ENCODE results near the gene PITPNC1.
"Not testable (repeated sequence)": the region's sequence is repeated elsewhere in the genome, so short reads cannot be mapped to it uniquely, and the experiment has no call there.

PITPNC1 gene

GRCh38 chr17:67392111-67392510 lies 15.0 kb downstream of the PITPNC1 start:
- in situ Hi-C loops (cut with MboI; ENCODE audit: low sequenced_read_pairs), result no loop called here

- in situ Hi-C loops (cut with MboI; ENCODE audit: low sequenced_read_pairs), result no loop called here
Observed at GRCh38 chr17:67393809-67394397, 16.8 kb downstream of the PITPNC1 start.

- in situ Hi-C loops (cut with MboI; ENCODE audit: low sequenced_read_pairs), result no loop called here
Observed at GRCh38 chr17:67399676-67400075, 22.6 kb downstream of the PITPNC1 start.

GRCh38 chr17:67400193-67400592 lies 23.1 kb downstream of the PITPNC1 start:
- in situ Hi-C loops (cut with MboI; ENCODE audit: low sequenced_read_pairs), result no loop called here

GRCh38 chr17:67401106-67401505 lies 24.0 kb downstream of the PITPNC1 start:
- in situ Hi-C loops (cut with MboI; ENCODE audit: low sequenced_read_pairs), result no loop called here

DNA sequence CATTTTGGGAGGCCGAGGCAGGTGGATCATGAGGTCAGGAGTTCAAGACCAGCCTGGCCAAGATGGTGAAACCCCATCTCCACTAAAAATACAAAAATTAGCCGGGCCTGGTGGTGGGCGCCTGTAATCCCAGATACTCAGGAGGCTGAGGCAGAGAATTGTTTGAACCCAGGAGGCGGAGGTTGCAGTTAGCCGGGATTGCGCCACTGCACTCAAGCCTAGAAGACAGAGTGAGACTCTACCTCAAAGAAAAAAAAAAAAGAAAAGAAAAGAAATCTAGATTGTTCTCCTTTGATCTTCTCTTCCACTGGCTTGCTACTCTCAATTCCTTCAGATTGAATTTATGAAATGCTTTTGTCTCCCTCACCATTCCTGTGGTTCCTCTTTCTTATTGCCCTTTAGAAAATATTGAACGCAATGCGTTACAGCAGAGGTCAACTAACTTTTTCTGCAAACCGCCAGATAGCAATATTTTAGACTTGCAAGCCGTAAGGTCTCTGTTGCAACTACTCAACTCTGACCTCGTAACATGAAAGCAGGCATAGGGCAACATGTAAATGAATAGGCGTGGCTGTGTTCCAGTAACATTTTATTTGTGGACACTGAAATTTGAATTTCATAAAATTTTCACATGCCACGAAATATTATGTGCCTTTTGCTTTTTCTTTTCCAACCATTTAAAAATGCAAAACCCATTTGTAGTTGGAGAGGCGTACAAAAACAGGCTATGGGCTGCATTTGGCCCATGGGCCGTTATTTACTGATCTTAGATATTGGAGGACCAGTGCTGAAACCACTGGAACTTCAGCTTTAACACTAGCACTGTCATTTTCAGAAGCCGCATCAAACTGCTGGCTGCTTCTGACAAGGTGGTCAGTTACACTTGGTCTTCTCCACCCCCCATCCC lies 24.8 kb downstream of the PITPNC1 start:
- in situ Hi-C loops (cut with MboI; ENCODE audit: low sequenced_read_pairs), result no loop called here

- in situ Hi-C loops (cut with MboI; ENCODE audit: low sequenced_read_pairs), result no loop called here
Observed at GRCh38 chr17:67403065-67403464, 26.0 kb downstream of the PITPNC1 start.

- in situ Hi-C loops (cut with MboI; ENCODE audit: low sequenced_read_pairs), result no loop called here
Observed at GRCh38 chr17:67403483-67403882, 26.4 kb downstream of the PITPNC1 start.

DNA sequence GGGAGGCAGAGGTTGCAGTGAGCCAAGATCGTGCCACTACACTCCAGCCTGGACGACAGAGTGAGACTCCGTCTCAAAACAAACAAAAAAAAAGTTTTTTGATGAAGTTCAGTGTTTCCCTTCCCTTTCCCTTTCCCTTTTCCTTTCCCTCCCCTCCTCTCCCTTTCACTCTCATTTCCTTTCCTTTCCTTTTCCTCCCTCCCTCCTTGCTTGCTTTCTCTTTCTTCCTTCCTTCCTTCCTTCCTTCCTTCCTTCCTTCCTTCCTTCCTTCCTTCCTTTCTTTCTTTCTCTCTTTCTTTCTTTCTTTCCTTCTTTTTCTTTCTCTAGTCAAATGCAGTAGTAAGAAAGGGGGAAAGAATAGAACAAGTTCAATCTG lies 31.4 kb downstream of the PITPNC1 start:
- in situ Hi-C loops (cut with MboI; ENCODE audit: low sequenced_read_pairs), result not testable (repeated sequence)

DNA sequence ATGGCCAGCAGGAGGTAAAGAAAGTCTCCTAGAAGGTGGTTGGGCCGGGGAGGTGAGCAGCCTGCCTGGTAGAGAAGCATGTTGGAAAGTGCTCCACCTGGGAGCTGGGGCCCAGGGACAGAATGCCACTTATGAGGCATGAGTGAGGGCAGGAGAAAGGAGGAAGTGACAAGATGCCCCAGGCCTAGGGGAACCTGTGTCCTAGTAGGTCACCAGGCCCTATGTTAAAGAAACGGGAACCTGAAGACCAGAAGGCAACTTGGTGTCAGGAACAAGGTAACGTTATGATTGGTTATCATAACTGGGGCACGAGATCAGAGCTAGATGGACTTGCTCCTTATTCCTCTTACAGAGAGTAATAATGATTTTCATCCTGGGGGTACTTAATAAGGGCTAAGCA lies 34.3 kb downstream of the PITPNC1 start:
- in situ Hi-C loops (cut with MboI; ENCODE audit: low sequenced_read_pairs), result no loop called here

GRCh38 chr17:67412032-67412431 lies 35.0 kb downstream of the PITPNC1 start:
- in situ Hi-C loops (cut with MboI; ENCODE audit: low sequenced_read_pairs), result no loop called here

DNA sequence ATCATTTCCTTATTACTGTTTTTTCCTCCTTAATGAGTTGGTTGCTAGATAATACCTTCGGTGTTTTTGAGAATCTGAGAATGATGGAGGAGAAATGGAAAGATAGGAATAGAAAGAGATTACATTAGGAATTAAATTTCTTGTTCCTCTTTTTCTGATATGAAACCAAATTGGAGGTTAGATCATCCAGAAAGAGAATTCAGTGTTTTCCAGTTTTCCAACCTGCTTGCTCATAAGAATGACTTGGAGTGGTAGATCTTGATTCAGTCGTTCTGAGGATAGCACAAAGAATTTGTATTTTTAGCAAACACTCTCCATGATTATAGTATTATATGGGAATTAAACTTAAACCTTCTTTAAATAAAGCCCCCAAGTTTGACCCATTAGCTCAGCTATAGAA lies 35.9 kb downstream of the PITPNC1 start:
- in situ Hi-C loops (cut with MboI; ENCODE audit: low sequenced_read_pairs), result no loop called here

DNA sequence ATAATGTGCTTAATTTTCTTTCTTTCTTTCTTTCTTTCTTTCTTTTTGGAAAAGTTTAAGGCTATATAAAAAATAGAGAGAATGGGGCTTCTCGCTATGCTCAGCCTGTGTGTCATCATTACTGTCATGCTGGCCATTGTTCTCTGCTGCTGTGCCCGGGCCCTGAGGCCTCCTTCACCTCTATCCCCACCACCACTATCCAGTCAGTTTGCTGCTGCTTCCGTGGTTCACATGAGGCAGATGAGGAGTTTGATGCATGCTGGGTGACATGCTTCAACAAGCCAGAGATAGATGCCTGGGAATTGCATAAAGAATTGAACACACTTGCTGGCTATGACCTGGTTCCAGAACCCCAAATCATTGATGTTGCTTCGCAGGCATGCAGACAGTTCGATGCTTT lies 36.3 kb downstream of the PITPNC1 start:
- in situ Hi-C loops (cut with MboI; ENCODE audit: low sequenced_read_pairs), result no loop called here

DNA sequence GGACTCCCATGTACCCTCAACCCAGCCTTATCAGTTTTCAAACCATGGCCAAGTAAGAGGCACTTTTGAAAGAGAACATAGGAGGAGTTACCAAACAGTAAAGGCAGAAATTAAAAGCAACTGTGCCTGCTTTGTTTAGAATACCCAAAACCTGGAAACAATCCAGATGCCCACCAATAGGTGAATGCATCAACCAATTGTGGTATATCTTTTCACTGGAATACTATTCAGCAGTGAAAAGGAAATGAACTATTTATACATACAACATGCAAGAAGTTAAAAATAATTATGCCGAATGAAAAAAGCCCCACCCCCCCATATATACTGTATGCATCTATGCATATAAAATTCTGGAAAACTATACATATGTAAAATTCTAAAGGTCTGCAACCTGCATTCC lies 37.0 kb downstream of the PITPNC1 start:
- in situ Hi-C loops (cut with MboI; ENCODE audit: low sequenced_read_pairs), result no loop called here

- in situ Hi-C loops (cut with MboI; ENCODE audit: low sequenced_read_pairs), result no loop called here
Observed at GRCh38 chr17:67414559-67414958, 37.5 kb downstream of the PITPNC1 start.

- in situ Hi-C loops (cut with MboI; ENCODE audit: low sequenced_read_pairs), result no loop called here
Observed at GRCh38 chr17:67415291-67415690, 38.2 kb downstream of the PITPNC1 start.

DNA sequence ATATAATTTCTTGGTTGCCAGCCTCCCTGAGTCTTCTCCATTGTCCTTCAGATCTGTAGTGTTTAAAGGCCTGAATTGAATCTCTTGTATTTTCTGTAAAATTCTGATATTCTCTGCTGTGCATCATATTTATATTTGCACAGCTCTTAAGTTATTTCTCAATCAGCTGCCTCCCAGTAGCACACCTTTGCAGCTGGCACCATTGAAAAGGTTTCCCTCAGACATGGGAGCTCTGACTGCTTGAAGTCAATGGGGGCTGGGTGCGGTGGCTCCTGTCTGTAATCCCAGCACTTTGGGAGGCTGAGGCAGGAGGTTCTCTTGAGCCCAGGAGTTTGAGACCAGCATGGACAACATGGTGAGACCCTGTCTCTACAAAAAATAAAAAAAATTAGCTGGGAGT lies 40.4 kb downstream of the PITPNC1 start:
- in situ Hi-C loops (cut with MboI; ENCODE audit: low sequenced_read_pairs), result no loop called here

DNA sequence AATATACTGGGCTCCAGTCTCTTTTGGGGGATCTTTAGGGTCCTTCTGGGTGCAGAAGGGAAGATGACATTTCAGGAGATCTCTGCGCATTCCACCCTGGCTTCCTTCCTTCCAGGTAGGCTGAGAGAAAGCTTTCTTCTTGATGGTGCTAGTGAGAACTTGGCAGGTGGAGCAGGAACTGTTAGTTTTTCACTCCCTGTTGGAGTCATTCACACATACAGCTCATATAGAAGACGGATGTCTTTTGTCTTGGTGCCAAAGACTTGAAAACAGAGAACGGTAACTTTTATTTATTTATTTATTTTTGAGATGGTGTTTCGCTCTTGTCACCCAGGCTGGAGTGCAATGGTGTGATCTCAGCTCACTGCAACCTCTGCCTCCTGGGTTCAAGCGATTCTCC lies 43.9 kb downstream of the PITPNC1 start:
- in situ Hi-C loops (cut with MboI; ENCODE audit: low sequenced_read_pairs), result no loop called here

GRCh38 chr17:67421869-67422273 lies 44.8 kb downstream of the PITPNC1 start:
- in situ Hi-C loops (cut with MboI; ENCODE audit: low sequenced_read_pairs), result no loop called here

GRCh38 chr17:67422296-67422695 lies 45.2 kb downstream of the PITPNC1 start:
- in situ Hi-C loops (cut with MboI; ENCODE audit: low sequenced_read_pairs), result not testable (repeated sequence)

- in situ Hi-C loops (cut with MboI; ENCODE audit: low sequenced_read_pairs), result no loop called here
Observed at GRCh38 chr17:67422897-67423296, 45.8 kb downstream of the PITPNC1 start.

GRCh38 chr17:67425571-67426160 lies 48.6 kb downstream of the PITPNC1 start:
- in situ Hi-C loops (cut with MboI; ENCODE audit: low sequenced_read_pairs), result no loop called here
